H1 (cell line): ENCODE data around the gene TMEM221. TPM values are rescaled to one million over a fixed set of nuclear protein-coding genes. Genes with fewer than 3 reads are reported as not detected.

ENCODE experiments used
- RNF2 ChIP-seq: fragments of 200-900, 300-1000 bp; sonication (generic); IDR thresholded peaks from 2 replicates; pipeline ENCODE4 v1.7.1; 2016; ENCODE audit warnings: borderline replicate concordance, low read depth, mild to moderate bottlenecking, antibody characterized with exemption, low read length; ENCODE audit not compliant: poor library complexity, severe bottlenecking; ENCODE audit errors: missing control alignments
- polyA plus RNA-seq, 7 experiments: library from polyadenylated mRNA; depleted of rRNA in 3 of 7; stranded (reverse) in 5 of 7; unstranded in 2 of 7; fragments of >200 nt in 5 of 7; fragments of 200-250 nt in 2 of 7; gene quantifications; 1 replicate in 5 of 7; 2 replicates in 1 of 7; 4 replicates in 1 of 7; pipeline versions ENCODE4 v1.2.1 to v1.2.3, GENCODE V29; 2011 to 2013; ENCODE audit warnings: missing spikeins in 2 of 7, mixed read lengths in 2 of 7
- total RNA-seq: library from RNA; stranded (reverse); fragmentation: NEBNext Ultra II Directional; extraction: Animal tissue kit (Norgen Biotek cat#: 25700); gene quantifications from 2 replicates; pipeline ENCODE4 v1.2.1, GENCODE V29; 2021

The TMEM221 gene
- total and polyA plus RNA-seq, 2 of the 8 experiments (the other 6 are each of a cell fraction or from before 2014, with no cell fraction given), result 1.4 to 2.0 TPM

DNA sequence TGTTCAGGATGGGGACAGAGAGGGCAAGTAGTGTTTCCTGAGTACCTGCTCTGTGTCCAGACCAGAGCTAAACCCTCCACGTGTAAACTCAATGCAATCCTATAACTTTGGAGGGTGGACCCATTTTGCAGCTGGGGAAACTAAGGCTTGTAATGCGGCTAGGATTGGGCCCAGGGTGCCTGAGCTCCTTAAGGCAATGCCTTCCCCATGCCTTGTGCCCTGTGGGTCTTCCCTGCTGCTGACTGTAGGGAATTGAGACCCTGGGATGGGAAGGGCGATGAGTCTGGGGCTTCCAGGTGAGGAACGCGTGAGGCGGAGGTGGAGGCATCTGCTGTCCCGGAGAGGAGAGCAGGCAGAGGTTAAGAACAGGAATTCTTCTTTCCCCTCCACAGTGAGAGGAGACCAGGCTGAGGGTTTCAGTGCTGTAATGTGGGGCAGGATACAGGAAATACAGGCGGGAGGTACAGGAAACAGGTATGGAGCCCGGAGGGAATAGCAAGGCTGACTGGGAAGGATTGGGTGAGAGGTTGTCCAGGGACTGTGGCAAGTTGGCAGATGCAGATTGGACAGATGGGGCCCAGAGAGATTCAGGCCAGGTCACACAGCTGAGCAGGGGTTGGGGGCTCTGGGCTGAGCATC, 41.0 kb upstream of the TMEM221 start (continued):
- TF ChIP-seq RNF2, result no peak
